ENCODE measurements around the gene GNA14. TPM values are rescaled to one million over a fixed set of nuclear protein-coding genes. Genes with fewer than 3 reads are reported as not detected.

GNA14 gene
- total RNA-seq, 2 donors from 2014 or later: 1.6 to 5.3 TPM

GRCh38 chr9:77460938-77461337 lies 187.2 kb downstream of the GNA14 start:
- no peak for ATAC-seq
- H3K36me3 ChIP-seq (replicated peaks in 1 of 2; ENCODE audit: insufficient read depth in 1 of 2, low read depth in 2 of 2): no peaks in the 10 kb centered on the region
- no peak overlapping the region for H3K4me3 ChIP-seq
- intact Hi-C loops (cut with DNase I): no loop called here
- H3K4me1 ChIP-seq: peaks cover 6% of the 10 kb centered on the region
- no peak for DNase-seq
- H3K27me3 ChIP-seq: no peaks in the 10 kb centered on the region
- WGBS, 2 donors: 72 to 75% methylated on average over 8 of the region's 8 CpGs
- H3K9me3 ChIP-seq: no peaks in the 10 kb centered on the region
- H3K27ac ChIP-seq: no peak overlapping the region
- TF ChIP-seq POLR2A (IDR thresholded peaks at IDR 0.05): no peak
- TF ChIP-seq CTCF (IDR thresholded peaks at IDR 0.05): no peak

- Histone ChIP-seq H3K4me1 (peaks cover 6% of the 10 kb centered on the region), H3K27ac (no peak overlapping the region), H3K36me3 (replicated peaks in 1 of 2; ENCODE audit: insufficient read depth in 1 of 2, low read depth in 2 of 2) (no peaks in the 10 kb centered on the region), H3K27me3 (no peaks in the 10 kb centered on the region), H3K9me3 (no peaks in the 10 kb centered on the region), H3K4me3 (no peak overlapping the region)
- WGBS, 2 donors: 49 to 54% methylated on average over 15 of the region's 15 CpGs
- ATAC-seq (peak; percentile 75), DNase-seq (peak; percentile 59 to 72 (median 68))
- peak; percentile 66 to 84 (median 74) for TF ChIP-seq CTCF (IDR thresholded peaks at IDR 0.05)
- TF ChIP-seq POLR2A (IDR thresholded peaks at IDR 0.05): no peak
- intact Hi-C loops (cut with DNase I): loop anchor here (10.0 kb wide), 1 partner anchor 297 kb away; no protein-coding TSS in a partner anchor
Observed at GRCh38 chr9:77457916-77458592, 190.1 kb downstream of the GNA14 start.

GRCh38 chr9:77456829-77457437 lies 191.2 kb downstream of the GNA14 start:
- 14 to 16% methylated on average over 10 of the region's 10 CpGs for WGBS, 2 donors
- intact Hi-C loops (cut with DNase I): loop anchor here (10.0 kb wide), 1 partner anchor 298 kb away; no protein-coding TSS in a partner anchor
- peaks cover 6% of the 10 kb centered on the region for H3K4me1 ChIP-seq
- peak; percentile 92 for ATAC-seq
- H3K36me3 ChIP-seq (replicated peaks in 1 of 2; ENCODE audit: insufficient read depth in 1 of 2, low read depth in 2 of 2): no peaks in the 10 kb centered on the region
- no peaks in the 10 kb centered on the region for H3K9me3 ChIP-seq
- peak; percentile 90 to 95 (median 90) for DNase-seq
- no peak overlapping the region for H3K4me3 ChIP-seq
- TF ChIP-seq CTCF (IDR thresholded peaks at IDR 0.05) (peak; percentile 80 to 93 (median 86)), POLR2A (IDR thresholded peaks at IDR 0.05) (no peak)
- no peak overlapping the region for H3K27ac ChIP-seq
- H3K27me3 ChIP-seq: no peaks in the 10 kb centered on the region

- 60 to 72% methylated on average over 7 to 8 of the region's 8 CpGs for WGBS, 2 donors
- H3K36me3 ChIP-seq (replicated peaks in 1 of 2; ENCODE audit: insufficient read depth in 1 of 2, low read depth in 2 of 2): no peaks in the 10 kb centered on the region
- H3K27me3 ChIP-seq: no peaks in the 10 kb centered on the region
- no peak overlapping the region for H3K27ac ChIP-seq
- intact Hi-C loops (cut with DNase I): loop anchor here (10.0 kb wide), 1 partner anchor 299 kb away; no protein-coding TSS in a partner anchor
- ATAC-seq (peak; percentile 28), DNase-seq (peak in 2 of 4 donors; percentile 33 to 39)
- H3K4me3 ChIP-seq: no peak overlapping the region
- no peaks in the 10 kb centered on the region for H3K9me3 ChIP-seq
- TF ChIP-seq POLR2A (IDR thresholded peaks at IDR 0.05) (no peak), CTCF (IDR thresholded peaks at IDR 0.05) (peak in 6 of 7 experiments; percentile 9 to 35 (median 24))
- peaks cover 6% of the 10 kb centered on the region for H3K4me1 ChIP-seq
Observed at GRCh38 chr9:77455312-77455927, 192.7 kb downstream of the GNA14 start.
